ENCODE measurements around the gene PFKL.

Gene PFKL

GRCh38 chr21:44332383-44332782 is 32.5 kb downstream of the PFKL start:
- DNase-seq (ENCODE audit: extremely low read depth, low read depth) = no peak
- no peak overlapping the region for H3K4me3 ChIP-seq (replicated peaks; ENCODE audit: low read depth, low read length)
- TF ChIP-seq CTCF (IDR thresholded peaks at IDR 0.05; ENCODE audit: low read depth, low read length, missing control alignments) = no peak

GRCh38 chr21:44332965-44333364 is 33.1 kb downstream of the PFKL start:
- TF ChIP-seq CTCF (IDR thresholded peaks at IDR 0.05; ENCODE audit: low read depth, low read length, missing control alignments) = no peak
- H3K4me3 ChIP-seq (replicated peaks; ENCODE audit: low read depth, low read length) = no peak overlapping the region
- DNase-seq (ENCODE audit: extremely low read depth, low read depth) = no peak

- TF ChIP-seq CTCF (IDR thresholded peaks at IDR 0.05; ENCODE audit: low read depth, low read length, missing control alignments) = no peak
- no peak for DNase-seq (ENCODE audit: extremely low read depth, low read depth)
- H3K4me3 ChIP-seq (replicated peaks; ENCODE audit: low read depth, low read length) = no peak overlapping the region
Measured at GRCh38 chr21:44333509-44334328, 33.9 kb downstream of the PFKL start.

GRCh38 chr21:44334329-44335030 is 34.6 kb downstream of the PFKL start:
- no peak overlapping the region for H3K4me3 ChIP-seq (replicated peaks; ENCODE audit: low read depth, low read length)
- TF ChIP-seq CTCF (IDR thresholded peaks at IDR 0.05; ENCODE audit: low read depth, low read length, missing control alignments) = no peak
- DNase-seq (ENCODE audit: extremely low read depth, low read depth) = no peak

GRCh38 chr21:44335266-44336059 is 35.6 kb downstream of the PFKL start:
- no peak for TF ChIP-seq CTCF (IDR thresholded peaks at IDR 0.05; ENCODE audit: low read depth, low read length, missing control alignments)
- no peak for DNase-seq (ENCODE audit: extremely low read depth, low read depth)
- H3K4me3 ChIP-seq (replicated peaks; ENCODE audit: low read depth, low read length) = no peak overlapping the region

GRCh38 chr21:44337449-44337848 is 37.6 kb downstream of the PFKL start:
- no peak for DNase-seq (ENCODE audit: extremely low read depth, low read depth)
- TF ChIP-seq CTCF (IDR thresholded peaks at IDR 0.05; ENCODE audit: low read depth, low read length, missing control alignments) = no peak
- H3K4me3 ChIP-seq (replicated peaks; ENCODE audit: low read depth, low read length) = no peak overlapping the region

All from HFF-Myc (cell line).